NK-92 treated with Interleukin-12 subunit alpha and Interleukin-12 subunit beta, amount 100 ng/mL, for 24 hours (cell line): Measurements from ENCODE around the gene ZNF445.
"Not testable (repeated sequence)": the region's sequence is repeated elsewhere in the genome, so short reads cannot be mapped to it uniquely, and the experiment has no call there.

Experiments
- DNase-seq: peaks from one replicate; lab custom pipeline; 2025; lab: John Stamatoyannopoulos, UW

Gene ZNF445

DNA sequence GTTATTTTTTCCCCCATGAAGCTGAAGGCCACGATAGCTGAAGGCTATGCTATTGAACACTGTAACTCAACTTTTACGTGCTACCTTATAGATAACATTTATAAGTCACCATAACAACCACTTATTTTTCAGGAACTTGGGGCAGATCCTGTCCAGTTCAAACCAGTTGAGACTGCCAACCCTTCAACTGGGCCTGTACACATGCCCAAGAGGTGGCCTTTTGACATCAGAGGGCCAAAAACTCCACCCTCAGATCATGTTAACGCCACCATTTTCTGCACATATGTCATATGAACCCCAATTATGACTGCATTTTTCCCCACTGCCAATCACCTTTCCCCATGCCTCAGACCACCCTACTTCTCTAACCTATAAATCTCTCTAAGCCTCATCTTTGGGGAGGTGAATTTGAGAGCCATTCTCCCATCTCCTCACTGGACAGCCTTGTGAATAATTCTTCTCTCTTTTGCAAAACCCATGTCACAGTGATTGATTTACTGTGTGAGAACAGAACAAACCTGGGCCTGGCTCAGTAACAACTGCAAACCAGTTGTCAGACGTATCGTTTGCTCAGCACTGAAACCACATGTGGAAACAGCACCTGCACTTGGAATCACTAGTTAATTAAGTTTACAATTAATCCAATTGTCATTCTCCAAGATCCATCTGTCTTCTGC, 42.5 kb downstream of the ZNF445 start:
- no peak for DNase-seq

DNA sequence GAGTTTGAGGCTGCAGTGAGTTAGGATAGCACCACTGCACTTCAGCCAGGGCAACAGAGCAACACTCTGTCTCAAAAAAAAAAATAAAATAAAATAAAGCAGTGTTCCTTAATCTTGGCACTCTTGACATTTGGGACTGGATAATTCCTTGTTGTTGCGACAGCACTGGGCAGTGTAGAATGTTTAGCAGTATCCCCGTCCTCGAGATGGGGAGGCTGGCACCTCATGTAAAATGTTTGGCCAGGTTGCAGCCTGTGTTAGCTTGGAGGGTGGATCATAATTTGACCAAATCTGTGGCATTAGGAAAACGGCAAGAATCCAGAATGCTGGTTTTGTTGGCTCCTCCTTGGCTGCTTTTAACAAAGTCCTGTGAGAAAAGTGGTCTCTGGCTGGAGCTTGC, 47.0 kb downstream of the ZNF445 start:
- DNase-seq: no peak

DNA sequence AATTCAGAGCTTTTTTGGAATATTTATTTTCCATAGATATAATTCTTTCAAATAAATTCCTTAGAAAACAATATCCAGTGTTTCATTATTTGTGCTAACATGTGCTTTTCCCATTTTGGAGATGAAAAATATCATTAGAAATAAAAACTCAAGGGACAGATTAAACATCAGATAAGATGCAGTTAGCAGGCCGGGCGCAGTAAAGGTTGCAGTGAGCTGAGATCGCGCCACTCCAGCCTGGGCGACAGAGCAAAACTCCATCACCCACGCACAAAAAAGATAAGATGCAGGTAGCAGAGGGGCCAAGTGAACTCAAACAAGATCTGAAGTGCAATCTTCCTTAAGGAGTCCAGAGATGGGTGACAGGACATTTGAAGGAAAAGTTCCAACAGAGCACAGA, 48.0 kb downstream of the ZNF445 start:
- DNase-seq: no peak

DNA sequence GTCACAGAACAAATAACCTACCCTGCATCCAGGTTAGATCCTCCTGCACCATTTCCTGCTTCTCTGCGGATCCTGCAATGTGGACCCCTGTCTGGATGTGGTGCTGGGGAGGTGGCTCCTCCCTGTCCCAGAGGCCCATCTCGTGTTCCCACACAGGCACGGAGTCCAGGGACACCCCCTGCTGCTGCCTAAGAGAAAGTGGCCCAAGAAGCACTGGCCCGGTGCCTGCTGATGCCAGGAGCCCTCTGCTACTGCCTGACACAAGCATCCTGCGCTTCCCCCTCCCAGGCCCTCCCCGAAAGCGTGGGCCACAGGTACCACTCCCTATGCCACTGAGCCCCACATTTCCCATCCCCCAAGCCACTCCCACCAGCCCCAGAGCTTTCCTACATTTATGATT, 48.6 kb downstream of the ZNF445 start:
- no peak for DNase-seq

DNA sequence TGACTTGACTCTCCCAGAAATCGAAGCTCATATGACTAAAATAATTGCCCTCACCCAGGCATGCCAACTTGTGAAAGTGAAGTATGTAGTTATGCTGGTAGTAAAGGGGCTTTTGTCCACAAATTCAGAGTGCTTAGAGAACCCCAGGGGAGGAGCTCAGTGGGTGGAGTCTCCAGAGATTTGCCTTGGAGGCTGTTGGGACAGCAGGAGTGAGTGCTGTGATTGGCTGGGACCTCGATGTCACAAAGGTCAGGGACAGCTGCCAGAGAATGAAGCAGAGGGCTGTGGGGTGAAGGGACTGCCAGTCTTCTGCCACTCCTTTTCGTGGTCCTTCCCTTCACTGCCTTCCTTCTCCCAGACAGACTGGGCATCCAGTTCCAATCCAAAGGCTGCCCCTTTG, 49.8 kb downstream of the ZNF445 start:
- no peak for DNase-seq

DNA sequence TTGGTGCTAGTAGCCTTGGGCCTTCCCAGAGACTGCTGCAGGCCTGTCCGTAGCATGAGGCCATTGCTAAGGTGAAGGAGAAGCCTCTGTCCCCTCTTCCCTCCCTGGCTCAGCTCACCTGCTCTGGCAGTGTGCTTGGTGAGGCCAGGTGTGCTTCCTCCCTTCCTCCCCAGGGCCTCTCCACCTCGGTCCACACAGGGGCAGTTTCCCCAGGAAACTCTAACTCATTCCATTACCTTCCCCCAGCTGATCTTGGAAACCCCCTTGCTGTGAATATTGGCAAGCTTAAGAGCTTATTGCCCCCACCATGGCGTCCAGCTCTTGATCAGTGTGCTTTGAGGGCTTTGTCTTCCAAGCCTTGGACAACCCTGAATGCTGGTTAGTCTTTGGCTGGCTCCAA, 52.7 kb downstream of the ZNF445 start:
- DNase-seq: no peak

DNA sequence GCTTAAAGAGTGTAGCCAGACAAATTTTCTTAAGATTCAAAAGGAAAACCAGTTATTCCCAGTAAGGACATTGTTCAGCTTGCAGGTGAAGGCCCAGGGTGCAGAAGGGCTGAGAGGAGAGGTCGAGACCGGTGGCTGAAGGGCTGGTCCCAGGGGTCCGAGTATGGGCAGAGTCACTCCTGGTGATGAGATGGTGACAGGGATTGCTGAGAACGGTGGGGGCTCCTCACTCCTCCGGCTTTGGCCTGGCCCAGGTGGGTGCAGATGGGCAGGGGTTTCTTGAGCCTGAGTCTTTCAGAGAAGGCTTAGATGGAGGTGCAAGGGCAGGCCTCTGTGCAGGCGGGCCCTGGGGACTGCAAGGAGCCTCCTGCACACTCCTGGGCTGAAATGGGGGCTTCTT, 56.2 kb downstream of the ZNF445 start:
- DNase-seq: no peak

DNA sequence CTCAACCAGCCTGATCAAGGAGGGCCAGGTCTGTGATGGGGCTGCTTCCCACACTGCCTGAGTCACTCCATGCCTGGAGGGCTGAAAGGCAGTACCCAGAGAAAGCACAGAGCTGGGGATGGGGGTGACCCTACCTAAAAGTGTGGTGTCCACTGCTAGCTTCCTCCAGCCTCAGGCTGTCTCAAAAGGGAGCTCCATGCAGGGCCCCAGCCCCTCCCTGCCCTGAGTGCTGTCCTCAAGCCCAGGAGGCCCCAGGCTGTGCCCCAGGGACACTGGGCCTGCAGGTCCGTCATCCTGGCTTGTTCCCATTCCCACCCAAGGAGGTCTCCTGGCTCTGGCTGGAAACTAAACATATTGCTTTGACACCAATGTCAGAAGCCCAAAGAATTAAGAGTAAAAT, 56.8 kb downstream of the ZNF445 start:
- DNase-seq: no peak

DNA sequence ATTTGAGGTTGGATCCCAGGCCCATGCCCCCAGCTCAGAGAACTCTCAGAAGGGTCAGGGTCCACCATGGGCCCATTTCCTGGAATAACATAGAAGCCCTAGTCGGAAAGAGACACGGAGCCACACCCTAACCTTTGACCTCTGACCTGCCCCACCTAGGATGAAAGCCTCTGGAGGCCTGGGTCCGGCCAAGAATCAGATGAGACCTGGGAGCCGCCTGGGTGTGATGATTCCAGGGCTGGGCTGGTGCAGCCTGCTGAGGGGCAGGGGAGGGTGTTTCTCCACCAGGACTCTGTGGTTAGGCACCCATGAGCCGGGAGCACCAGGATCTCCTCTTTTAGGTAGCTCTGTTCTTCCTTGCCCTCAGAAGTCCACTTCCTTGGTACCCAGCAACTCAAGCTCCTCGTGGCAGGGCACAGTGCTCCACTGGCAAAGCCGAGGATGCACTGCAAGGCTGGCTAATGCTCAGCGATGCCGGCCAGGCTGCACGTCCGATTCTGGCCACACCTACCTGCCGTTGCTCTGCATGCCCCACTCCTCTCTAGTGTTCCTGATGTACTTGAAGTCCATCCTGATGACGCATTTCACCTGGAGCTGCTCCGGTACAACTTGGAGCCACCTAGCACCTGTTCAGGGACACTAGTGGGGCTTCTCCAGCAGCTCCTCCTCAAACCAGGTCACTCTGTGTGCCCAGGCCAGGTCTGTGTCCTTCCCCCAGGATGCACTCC, 57.4 kb downstream of the ZNF445 start:
- no peak for DNase-seq

DNA sequence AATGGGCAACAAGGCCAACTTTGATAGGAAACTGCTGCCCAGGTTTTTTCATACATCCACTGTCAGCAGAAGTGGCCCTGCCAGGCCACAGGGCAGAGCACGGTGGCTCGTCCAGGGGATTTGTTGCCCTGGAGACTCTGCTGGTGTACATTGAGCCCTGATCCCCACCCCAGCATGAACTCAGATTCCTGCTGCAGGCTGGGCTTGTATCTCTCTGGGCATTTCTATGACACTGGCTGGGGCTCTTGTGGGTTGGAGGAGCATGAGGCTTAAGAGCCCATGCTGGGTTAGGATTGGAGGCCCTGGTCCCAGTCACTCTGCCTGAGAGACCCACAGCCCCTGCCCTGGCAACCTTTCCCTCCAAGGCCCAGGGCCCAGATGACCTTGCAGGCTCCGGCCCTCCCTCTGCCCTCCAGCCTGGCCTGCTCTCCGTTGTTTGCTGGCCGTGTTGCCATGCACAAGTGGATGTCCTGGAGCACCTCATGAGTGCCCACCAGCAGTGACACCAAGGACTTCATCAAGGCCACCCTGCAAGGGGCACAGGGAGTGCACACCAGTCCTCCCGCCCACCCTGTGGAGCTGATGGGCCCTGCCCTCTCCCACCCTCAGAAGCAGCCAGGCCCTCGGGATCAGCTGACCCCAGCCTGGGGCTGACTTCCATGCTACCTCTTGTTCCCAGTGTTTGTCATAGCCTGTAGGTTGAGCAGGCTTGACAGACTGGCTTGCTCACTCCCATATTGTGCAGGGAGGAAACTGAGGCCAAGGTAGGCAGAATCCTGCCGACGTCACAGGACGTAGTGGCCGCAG, 58.2 kb downstream of the ZNF445 start:
- no peak for DNase-seq

DNA sequence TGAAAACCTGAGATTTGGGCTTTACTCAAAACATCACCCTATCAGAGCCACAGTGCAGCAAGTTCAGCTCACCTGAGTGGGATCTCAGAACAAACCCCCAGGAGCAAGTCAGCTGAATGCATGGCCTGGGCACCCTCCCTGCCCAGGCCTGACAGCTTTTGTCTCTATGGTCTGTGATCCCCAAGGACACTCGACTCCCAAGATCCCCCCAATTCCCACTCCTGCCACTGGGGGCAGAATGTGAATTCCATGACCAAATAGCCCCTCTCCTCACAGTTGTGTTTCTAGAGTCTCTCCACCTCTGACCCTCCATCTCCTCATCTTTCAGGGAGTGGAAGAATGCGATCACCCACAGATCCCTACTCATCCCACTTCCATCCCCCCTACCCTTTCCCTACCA, 58.9 kb downstream of the ZNF445 start:
- DNase-seq: no peak

DNA sequence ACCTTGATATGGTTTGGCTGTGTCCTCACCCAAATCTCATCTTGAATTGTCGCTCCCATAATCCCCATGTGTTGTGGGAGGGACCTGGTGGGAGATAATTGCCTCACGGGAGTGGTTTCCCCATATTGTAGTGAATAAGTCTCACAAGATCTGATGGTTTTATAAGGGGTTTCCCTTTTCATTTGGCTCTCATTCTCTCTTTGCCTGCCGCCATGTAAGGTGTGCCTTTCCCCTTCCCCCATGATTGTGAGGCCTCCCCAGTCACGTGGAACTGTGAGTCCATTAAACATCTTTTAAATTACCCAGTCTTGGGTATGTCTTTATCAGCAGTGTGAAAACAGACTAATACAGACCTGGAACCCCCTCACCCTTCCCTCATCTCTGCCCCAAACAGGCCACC, 59.4 kb downstream of the ZNF445 start:
- DNase-seq: not testable (repeated sequence)

DNA sequence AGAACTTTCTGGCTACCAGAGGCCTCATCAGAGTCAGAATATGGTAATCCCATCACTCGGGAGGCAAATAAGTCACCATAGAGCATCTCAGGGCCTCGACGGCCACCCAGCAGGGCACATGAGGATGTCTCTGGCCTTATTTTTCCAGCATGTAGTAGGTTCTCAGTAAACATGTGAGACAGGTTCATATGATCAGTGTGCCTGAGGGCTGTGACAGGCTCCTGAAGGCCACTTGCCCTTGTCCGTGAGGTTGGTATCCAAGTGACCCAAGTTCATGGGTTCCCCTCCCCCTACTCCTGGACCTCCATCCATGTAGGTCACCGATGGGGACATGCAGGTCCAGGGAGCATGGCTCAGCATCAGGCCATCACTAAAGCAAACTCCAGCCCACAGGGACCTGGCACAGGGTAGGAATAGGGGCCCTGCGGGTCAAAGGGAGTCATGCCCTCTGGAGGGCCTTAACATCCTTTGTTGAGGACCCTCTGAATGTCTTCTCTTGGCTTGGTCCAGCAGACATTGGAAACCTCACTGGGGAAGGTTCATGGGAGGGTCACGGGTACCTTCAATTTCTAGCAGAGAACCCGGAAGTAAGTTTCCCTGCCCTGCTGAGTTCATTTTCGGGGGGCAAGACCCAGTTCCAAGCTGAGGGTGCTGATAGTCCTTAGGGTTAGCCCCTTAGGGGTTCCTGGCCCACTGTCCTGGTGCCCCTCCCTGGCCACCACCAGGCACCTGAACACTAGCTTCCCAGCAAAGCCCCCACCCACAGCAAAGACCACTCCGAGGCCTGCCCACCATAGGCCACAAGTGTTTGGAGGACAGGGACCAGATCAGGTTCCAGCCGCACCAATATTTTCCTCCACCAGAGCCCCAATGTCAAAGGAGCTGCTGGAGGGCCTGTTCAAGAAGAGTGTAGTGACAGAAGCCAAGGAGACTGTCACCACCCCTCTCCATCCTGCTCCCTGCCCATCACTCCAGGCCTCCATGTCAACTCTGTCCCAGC, 61.1 kb downstream of the ZNF445 start:
- no peak for DNase-seq

DNA sequence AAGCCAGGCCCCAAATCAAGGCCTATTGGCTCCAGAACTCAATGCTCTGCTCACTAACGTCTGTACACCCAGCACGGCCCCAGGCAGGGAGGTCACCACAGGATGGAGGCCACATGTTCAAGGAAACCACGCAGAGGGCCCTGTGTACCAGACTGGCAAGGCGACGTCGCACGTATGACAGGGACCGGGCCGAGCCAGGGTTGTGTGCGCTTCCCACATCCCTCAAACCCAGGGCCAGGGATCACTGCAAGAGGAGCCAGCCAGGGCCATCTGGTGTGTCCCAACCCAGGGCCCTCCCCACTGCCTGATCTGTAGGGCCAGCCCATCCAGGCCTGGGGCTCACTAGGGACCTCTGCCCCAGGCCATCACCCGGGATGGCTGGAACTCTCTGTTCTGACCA, 62.0 kb downstream of the ZNF445 start:
- no peak for DNase-seq

DNA sequence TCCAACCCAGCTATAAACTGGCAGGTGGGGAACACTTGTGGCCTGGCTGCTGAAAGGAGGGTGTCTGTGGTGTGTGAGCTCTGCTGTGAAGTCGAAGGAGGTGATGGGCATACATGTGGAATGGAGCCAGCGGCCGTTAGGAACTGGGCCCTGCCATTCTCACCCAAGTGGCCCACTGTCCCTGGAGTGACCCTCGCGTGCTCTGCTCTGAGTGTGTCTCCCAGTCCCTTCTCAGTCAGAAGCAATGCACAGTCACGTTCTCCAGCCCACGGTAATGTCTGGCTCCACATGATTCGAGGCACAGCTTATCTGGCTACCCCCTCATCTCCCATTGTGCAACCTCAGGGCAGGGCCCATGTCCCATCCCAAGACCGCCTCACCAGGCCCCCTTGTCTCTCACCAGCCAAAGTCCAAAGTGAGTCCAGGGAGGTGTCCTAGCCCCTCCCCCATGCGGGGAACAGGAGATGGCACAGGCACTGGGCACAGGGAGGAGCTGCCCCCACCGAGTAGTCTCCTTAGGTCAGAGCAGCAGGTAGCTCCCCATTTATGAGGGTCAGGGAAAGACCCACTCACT, 62.9 kb downstream of the ZNF445 start:
- DNase-seq: no peak

DNA sequence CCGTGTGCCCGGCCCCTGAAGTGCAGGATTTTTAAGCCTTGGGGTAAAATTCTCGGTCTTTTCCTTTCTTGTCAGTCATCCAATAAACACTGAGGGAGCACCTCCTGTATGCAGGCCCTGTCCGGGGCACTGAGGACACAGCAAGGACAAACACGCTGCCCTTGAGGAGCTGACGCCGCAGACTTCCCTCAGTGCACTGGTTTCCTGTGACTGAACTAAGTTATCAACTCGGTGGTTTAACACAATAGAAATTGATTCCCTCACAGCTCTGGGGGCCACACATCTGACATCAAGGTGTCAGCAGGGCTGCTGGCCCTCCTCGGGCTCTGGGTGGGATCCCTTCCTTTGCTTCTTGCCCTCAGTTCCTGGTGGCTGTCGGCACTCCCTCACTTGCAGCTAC, 65.1 kb downstream of the ZNF445 start:
- no peak for DNase-seq

DNA sequence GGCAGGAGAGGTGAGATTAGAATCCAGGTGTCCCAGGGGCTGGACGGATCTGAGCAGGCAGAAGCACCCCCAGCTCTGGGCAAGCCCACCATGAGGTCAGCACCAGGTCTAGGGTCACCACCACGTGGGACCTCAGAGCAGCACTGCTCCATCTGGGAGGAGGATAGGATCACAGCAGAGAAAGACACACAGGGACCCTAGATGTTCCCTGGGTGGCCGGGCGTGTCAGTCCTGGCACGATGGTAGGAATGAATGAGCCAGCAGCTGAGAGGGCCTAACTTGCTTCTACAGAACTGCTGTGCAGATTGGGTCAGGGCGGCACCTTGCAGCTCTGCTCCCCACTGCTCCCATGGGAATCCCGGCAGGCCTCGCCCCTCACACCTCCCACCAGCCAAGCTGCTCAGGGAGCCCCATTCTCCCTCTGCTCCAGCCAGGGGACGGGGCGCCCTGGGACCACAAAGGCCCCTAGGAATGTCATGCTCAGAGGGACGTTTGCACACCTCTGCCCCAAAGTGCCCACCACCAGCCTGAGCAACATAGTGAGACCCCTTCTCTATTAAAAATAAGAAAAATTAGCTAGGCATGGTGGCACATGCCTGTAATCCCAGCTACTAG, 66.3 kb downstream of the ZNF445 start:
- no peak for DNase-seq

DNA sequence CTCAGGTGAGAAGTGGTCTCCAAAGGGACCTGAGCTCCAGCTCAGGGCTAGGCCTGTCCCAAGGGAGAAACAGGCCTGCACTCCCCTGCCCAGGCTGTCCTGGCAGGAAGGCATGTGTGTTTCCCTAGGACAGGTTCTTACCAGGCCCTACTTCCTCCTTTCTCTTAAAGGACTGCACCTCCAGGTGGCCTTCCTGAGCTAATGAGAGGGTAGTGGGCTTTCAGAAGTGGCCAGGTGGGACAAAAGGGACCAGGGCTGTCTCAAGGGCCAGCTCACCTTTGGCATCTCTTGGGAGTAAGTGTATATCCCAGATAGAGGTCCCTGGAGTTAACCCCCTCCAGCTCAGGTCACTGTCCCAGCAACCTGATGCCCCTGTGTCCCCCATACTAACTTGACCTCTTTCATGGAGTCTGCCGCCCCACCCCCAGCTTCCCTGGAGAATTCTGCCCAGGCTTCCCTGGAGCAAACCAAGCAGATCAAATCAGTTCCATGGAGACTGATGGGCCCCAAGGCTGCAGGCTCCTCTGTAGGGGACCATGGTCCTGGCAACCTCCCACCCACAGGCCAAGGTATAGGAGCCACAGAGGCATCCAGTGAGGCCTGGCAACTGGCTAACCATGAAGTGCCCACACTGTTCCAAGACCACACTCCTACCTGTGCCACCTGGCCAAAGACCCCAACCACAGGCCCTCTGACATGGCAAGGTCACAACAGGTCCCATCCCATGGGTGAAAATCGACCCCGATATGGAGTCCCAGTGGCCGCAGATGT, 67.6 kb downstream of the ZNF445 start:
- DNase-seq: no peak

DNA sequence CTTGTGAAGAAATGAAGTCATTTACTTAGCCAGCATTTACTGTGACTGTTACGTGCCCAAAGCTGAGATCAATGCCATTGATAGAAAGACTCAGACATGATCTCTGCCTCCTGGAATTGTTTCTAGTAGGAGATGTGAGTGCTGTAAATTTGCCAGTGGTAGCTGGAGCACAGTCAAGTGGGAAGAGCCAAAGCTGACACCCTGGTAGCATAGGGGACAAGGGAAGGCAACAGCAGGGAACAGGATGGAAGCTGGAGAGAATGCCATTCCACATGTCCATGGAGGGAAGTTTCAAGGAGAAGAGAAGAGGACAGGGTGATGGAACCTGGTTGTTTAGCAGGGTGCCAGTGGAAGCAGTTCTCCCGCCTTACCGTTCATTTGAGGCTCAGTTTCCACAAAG, 74.9 kb downstream of the ZNF445 start:
- no peak for DNase-seq

DNA sequence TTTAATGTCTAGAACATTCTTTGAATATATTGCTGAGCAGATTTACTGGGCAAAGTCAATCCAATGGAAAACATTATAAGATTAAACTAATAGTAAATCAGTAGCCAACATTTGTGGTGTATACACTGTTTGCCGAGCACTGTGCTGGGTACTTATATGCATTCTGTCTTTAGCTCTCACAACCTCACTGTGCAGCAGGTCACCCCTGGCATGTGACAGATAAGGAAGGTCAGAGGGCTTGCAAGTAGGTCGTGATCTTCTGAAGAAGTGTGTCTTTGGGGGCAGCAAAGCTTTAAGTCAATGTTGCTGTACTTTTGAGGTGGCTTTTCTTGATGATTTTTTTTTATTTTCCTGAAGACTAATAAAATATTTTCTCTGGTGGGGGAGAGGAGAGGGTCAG, 76.7 kb downstream of the ZNF445 start:
- DNase-seq: no peak
